Heart left ventricle (tissue), 13 donors: ENCODE measurements around the gene HS6ST1.

Source experiments
- CTCF ChIP-seq, 12 donors: fragments of 200-600 bp; sonication (generic) in 4 of 12; IDR thresholded peaks; one replicate each; pipeline versions ENCODE4 v1.5.0 to v1.8.0; 2018 to 2022; ENCODE audit warnings: antibody characterized with exemption in 12 of 12, mild to moderate bottlenecking in 5 of 12
- POLR2A ChIP-seq, 2 donors: fragments of 450-650 bp; IDR thresholded peaks; one replicate each; pipeline ENCODE4 v1.6.1; 2017; ENCODE audit warnings: antibody characterized with exemption in 2 of 2, mild to moderate bottlenecking in 2 of 2, moderate library complexity in 2 of 2
- donor health status: ischemic (EF 13 %, LVEDD 7.1; RV severe dilation, severe dysfunction).
- donor health status: DM: no; HTN: yes; CAD: no.
- donor health status: DM: no; HTN: no; CAD: no.
- donor health status: ischemic (EF 25% LVEDD 6.9; RV normal size, moderate dysfunction).
- donor health status: ischemic (EF 25% LVEDD 5.7; RV mildly dilated, moderate dysfunction).
- donor health status: ischemic (EF 35%, LVEDD 5.7; RV mildly dilated, moderate dysfunction).
- donor health status: nonischemic (EF 11% LVEDD 7.7; RV severe dilation, severe dysfunction).
- donor health status: DM: yes; HTN: yes; CAD: no.
- donor health status: PGD.
- donor health status: ischemic (EF 29% LVEDD 5.4; RV normal size, mild dysfunction).
- donor health status: nonischemic (EF 23%, LVEDD 6.1; RV moderate dilation, normal function).

GRCh38 chr2:128272601-128273468 is 45.8 kb downstream of the HS6ST1 start:
- TF ChIP-seq CTCF (IDR thresholded peaks at IDR 0.05) (no peak), POLR2A (IDR thresholded peaks at IDR 0.05) (no peak)
